ENCODE measurements around the gene KCP.

Gene KCP

DNA sequence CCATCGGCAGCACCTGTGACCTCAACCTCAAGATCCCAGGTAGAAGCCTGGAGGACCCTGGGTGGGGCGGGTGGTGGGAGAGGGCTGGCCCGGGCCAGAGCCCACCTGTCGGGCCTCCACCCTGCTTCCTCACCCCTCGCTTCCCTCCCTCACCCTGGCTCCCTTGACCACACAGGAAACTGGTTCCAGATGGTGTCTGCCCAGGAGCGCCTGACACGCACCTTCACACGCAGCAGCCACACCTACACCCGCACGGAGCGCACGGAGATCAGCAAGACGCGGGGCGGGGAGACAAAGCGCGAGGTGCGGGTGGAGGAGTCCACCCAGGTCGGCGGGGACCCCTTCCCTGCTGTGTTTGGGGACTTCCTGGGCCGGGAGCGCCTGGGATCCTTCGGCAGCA lies 56.7 kb downstream of the KCP start:
- Histone ChIP-seq H3K9me3 (ENCODE audit: control insufficient read depth, low read length) (no peaks in the 10 kb centered on the region), H3K27me3 (ENCODE audit: control insufficient read depth, insufficient read depth, low read length, poor library complexity, severe bottlenecking) (no peaks in the 10 kb centered on the region), H3K27ac (ENCODE audit: insufficient read depth, low read depth, low read length, poor library complexity, severe bottlenecking) (no peak overlapping the region), H3K4me3 (ENCODE audit: insufficient read depth, low read depth, low read length) (no peak overlapping the region), H3K4me1 (ENCODE audit: control insufficient read depth, insufficient read depth, low read length) (no peaks in the 10 kb centered on the region), H3K36me3 (ENCODE audit: control insufficient read depth, insufficient read depth, low read length) (peaks cover 18% of the 10 kb centered on the region)
- WGBS, 2 experiments: 95 to 97% methylated on average over 23 of the region's 23 CpGs

DNA sequence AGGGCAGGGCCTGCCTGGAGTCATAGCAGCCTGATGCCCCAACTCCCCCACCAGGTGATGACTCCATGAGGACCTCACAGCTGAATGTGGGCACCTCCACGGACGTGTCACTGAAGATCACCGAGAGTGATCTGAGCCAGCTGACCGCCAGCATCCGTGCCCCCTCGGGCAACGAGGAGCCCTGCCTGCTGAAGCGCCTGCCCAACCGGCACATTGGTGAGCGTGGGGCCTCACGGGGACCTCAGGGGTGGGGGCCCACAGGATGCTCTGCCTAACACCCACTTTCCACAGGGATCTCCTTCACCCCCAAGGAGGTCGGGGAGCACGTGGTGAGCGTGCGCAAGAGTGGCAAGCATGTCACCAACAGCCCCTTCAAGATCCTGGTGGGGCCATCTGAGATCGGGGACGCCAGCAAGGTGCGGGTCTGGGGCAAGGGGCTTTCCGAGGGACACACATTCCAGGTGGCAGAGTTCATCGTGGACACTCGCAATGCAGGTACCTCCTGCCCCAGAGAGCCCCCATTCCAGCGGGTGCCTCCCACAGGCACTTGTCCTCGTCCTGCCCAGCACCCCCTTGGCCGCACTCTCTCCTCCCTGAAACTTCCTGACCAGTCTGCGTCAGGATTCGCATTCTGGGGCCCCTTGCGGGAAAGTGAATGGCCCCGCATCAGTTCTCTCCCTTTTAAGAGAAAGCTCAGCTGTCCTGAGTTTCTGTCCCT lies 57.8 kb downstream of the KCP start:
- whole genome bisulfite sequencing, 2 experiments: 96% methylated on average over 28 of the region's 28 CpGs
- Histone ChIP-seq H3K27ac (ENCODE audit: insufficient read depth, low read depth, low read length, poor library complexity, severe bottlenecking) (no peak overlapping the region), H3K4me3 (ENCODE audit: insufficient read depth, low read depth, low read length) (no peak overlapping the region), H3K4me1 (ENCODE audit: control insufficient read depth, insufficient read depth, low read length) (no peaks in the 10 kb centered on the region), H3K9me3 (ENCODE audit: control insufficient read depth, low read length) (no peaks in the 10 kb centered on the region), H3K27me3 (ENCODE audit: control insufficient read depth, insufficient read depth, low read length, poor library complexity, severe bottlenecking) (no peaks in the 10 kb centered on the region), H3K36me3 (ENCODE audit: control insufficient read depth, insufficient read depth, low read length) (peaks cover 18% of the 10 kb centered on the region)

DNA sequence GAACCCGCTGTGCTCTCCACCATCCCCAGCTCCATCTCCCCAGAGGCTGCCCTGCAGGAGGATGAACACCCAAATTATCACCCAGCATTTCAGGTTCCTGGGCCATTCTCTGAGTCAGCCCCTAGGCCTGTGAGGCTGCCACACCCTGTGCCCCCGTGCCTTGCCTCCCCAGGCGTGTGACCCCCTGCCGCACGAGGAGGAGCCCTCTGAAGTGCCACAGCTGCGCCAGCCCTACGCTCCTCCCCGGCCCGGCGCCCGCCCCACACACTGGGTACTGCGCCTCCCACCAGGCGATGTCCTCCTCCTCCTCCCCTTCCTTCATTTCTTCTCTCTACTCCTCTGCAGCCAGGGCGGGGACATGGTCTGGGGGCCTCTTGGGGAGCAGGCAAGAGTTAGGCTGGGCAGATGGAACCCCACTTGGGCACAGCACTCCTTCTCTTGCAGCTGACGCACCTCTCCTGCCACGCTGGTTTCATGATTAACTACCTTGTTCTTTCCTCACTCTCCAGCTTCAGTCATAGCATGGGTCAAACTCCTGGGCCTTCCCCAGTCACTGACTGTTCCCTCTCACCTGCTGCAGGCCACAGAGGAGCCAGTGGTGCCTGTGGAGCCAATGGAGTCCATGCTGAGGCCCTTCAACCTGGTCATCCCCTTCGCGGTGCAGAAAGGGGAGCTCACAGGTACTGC lies 60.6 kb downstream of the KCP start:
- Histone ChIP-seq H3K9me3 (ENCODE audit: control insufficient read depth, low read length) (no peaks in the 10 kb centered on the region), H3K27ac (ENCODE audit: insufficient read depth, low read depth, low read length, poor library complexity, severe bottlenecking) (no peak overlapping the region), H3K4me1 (ENCODE audit: control insufficient read depth, insufficient read depth, low read length) (no peaks in the 10 kb centered on the region), H3K4me3 (ENCODE audit: insufficient read depth, low read depth, low read length) (no peak overlapping the region), H3K36me3 (ENCODE audit: control insufficient read depth, insufficient read depth, low read length) (peaks cover 18% of the 10 kb centered on the region), H3K27me3 (ENCODE audit: control insufficient read depth, insufficient read depth, low read length, poor library complexity, severe bottlenecking) (no peaks in the 10 kb centered on the region)
- 92 to 97% methylated on average over 18 of the region's 18 CpGs for whole genome bisulfite sequencing, 2 experiments

DNA sequence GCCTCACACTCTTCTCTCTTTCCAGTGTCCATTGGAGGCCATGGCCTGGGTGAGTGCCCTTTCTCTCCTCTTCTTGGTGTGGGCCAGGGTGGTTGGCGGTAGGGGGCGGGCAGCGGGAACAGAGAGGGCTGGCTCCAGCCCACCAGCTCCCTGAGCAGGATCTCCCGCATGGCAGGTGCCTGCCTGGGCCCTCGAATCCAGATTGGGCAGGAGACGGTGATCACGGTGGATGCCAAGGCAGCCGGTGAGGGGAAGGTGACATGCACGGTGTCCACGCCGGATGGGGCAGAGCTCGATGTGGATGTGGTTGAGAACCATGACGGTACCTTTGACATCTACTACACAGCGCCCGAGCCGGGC lies 61.4 kb downstream of the KCP start:
- Histone ChIP-seq H3K27ac (ENCODE audit: insufficient read depth, low read depth, low read length, poor library complexity, severe bottlenecking) (no peak overlapping the region), H3K36me3 (ENCODE audit: control insufficient read depth, insufficient read depth, low read length) (peaks cover 13% of the 10 kb centered on the region), H3K27me3 (ENCODE audit: control insufficient read depth, insufficient read depth, low read length, poor library complexity, severe bottlenecking) (no peaks in the 10 kb centered on the region), H3K4me1 (ENCODE audit: control insufficient read depth, insufficient read depth, low read length) (no peaks in the 10 kb centered on the region), H3K9me3 (ENCODE audit: control insufficient read depth, low read length) (no peaks in the 10 kb centered on the region), H3K4me3 (ENCODE audit: insufficient read depth, low read depth, low read length) (no peak overlapping the region)
- WGBS, 2 experiments: 96 to 97% methylated on average over 16 of the region's 16 CpGs

DNA sequence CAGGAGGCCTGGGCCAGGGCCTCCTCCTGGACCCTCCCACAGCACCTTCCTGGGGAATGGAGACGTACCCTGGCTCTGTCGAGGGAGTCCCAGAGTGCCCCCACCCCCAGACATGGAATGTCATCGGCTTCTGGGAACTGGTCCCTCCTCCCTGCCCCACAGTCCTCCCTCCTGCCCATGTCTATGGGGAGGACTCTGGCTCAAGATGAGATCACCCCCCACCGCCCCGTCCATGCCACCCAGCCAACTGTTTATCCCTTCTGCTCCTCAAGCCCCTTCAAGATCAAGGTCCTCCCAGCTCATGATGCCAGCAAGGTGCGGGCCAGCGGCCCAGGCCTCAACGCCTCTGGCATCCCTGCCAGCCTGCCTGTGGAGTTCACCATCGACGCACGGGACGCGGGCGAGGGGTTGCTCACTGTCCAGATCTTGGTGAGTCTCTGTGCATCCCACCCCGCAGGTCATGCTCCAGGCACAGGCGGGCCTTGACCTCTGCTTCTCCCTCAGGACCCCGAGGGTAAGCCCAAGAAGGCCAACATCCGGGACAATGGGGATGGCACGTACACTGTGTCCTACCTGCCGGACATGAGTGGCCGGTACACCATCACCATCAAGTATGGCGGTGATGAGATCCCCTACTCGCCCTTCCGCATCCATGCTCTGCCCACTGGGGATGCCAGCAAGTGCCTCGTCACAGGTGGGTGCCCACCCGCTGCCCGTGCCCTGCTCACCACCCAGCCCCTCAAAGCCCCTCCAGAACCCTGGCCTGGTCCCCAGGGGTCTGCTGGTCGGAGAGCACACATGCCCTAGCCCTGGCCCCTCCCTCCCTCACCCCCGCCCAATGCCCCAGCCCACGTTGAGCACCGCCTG lies 62.0 kb downstream of the KCP start:
- 94 to 95% methylated on average over 31 of the region's 31 CpGs for WGBS, 2 experiments
- H3K36me3 ChIP-seq (ENCODE audit: control insufficient read depth, insufficient read depth, low read length): peaks cover 10% of the 10 kb centered on the region
- no peaks in the 10 kb centered on the region for H3K27me3 ChIP-seq (ENCODE audit: control insufficient read depth, insufficient read depth, low read length, poor library complexity, severe bottlenecking)
- no peaks in the 10 kb centered on the region for H3K9me3 ChIP-seq (ENCODE audit: control insufficient read depth, low read length)
- no peaks in the 10 kb centered on the region for H3K4me1 ChIP-seq (ENCODE audit: control insufficient read depth, insufficient read depth, low read length)
- H3K4me3 ChIP-seq (ENCODE audit: insufficient read depth, low read depth, low read length): no peak overlapping the region
- no peak overlapping the region for H3K27ac ChIP-seq (ENCODE audit: insufficient read depth, low read depth, low read length, poor library complexity, severe bottlenecking)

DNA sequence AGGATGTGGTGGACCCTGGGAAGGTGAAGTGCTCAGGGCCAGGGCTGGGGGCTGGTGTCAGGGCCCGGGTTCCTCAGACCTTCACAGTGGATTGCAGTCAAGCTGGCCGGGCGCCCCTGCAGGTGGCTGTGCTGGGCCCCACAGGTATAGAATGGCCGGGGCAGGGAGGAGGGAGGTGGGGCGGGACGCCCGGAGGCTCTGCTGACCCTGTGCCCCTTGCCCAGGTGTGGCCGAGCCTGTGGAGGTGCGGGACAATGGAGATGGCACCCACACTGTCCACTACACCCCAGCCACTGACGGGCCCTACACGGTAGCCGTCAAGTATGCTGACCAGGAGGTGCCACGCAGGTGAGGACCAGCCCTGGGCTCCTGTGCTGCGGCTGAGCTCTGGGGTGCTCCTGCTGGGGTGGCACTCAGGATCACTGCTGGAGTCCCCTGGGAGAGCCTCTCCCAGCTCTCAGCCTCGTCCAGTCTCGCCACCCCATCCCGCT lies 62.7 kb downstream of the KCP start:
- Histone ChIP-seq H3K27ac (ENCODE audit: insufficient read depth, low read depth, low read length, poor library complexity, severe bottlenecking) (no peak overlapping the region), H3K9me3 (ENCODE audit: control insufficient read depth, low read length) (no peaks in the 10 kb centered on the region), H3K27me3 (ENCODE audit: control insufficient read depth, insufficient read depth, low read length, poor library complexity, severe bottlenecking) (no peaks in the 10 kb centered on the region), H3K4me3 (ENCODE audit: insufficient read depth, low read depth, low read length) (no peak overlapping the region), H3K4me1 (ENCODE audit: control insufficient read depth, insufficient read depth, low read length) (no peaks in the 10 kb centered on the region), H3K36me3 (ENCODE audit: control insufficient read depth, insufficient read depth, low read length) (peaks cover 8% of the 10 kb centered on the region)
- WGBS, 2 experiments: 93 to 98% methylated on average over 17 of the region's 17 CpGs

DNA sequence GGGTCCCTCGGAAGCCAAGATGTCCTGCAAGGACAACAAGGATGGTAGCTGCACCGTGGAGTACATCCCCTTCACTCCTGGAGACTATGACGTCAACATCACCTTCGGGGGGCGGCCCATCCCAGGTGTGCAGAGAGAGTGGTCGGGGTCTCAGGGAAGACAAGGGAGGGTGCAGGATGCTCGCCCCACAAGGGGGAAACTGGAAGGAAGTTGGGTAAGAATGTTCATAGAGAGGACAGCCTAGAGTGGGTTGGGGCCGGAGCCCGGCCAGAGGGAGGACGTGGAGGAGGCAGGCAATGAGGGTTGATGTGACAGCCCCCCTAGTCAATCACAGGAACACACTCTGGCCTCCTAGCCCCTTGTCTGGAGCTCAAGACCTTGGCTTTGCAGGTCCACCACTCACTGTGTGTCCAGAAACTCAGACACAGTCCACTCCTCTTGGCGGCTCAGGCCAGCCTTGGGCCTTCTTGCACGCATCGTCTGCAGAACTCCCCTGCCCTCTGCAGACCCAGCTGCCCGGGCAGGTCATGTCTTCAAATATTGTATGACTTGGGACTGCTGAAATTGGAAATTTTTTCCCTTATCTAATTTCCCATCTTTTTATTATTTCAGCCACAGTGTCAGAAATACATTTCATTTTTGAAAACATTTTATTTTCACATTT lies 63.6 kb downstream of the KCP start:
- H3K27ac ChIP-seq (ENCODE audit: insufficient read depth, low read depth, low read length, poor library complexity, severe bottlenecking): no peak overlapping the region
- H3K4me1 ChIP-seq (ENCODE audit: control insufficient read depth, insufficient read depth, low read length): no peaks in the 10 kb centered on the region
- no peak overlapping the region for H3K4me3 ChIP-seq (ENCODE audit: insufficient read depth, low read depth, low read length)
- 93 to 96% methylated on average over 14 of the region's 14 CpGs for WGBS, 2 experiments
- H3K9me3 ChIP-seq (ENCODE audit: control insufficient read depth, low read length): no peaks in the 10 kb centered on the region
- H3K36me3 ChIP-seq (ENCODE audit: control insufficient read depth, insufficient read depth, low read length): no peaks in the 10 kb centered on the region
- H3K27me3 ChIP-seq (ENCODE audit: control insufficient read depth, insufficient read depth, low read length, poor library complexity, severe bottlenecking): no peaks in the 10 kb centered on the region

DNA sequence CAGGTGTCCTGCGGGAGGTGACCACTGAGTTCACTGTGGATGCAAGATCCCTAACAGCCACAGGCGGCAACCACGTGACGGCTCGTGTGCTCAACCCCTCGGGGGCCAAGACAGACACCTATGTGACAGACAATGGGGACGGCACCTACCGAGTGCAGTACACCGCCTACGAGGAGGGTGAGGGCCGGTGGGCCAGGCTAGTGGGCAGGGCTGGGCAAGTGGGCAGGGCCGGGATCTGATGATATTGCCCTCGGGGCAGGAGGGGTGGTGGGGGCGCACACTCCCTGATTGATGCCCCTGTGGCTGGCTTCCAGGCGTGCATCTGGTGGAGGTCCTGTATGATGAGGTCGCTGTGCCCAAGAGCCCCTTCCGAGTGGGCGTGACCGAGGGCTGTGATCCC lies 64.5 kb downstream of the KCP start:
- no peak overlapping the region for H3K4me3 ChIP-seq (ENCODE audit: insufficient read depth, low read depth, low read length)
- no peaks in the 10 kb centered on the region for H3K4me1 ChIP-seq (ENCODE audit: control insufficient read depth, insufficient read depth, low read length)
- no peaks in the 10 kb centered on the region for H3K27me3 ChIP-seq (ENCODE audit: control insufficient read depth, insufficient read depth, low read length, poor library complexity, severe bottlenecking)
- no peak overlapping the region for H3K27ac ChIP-seq (ENCODE audit: insufficient read depth, low read depth, low read length, poor library complexity, severe bottlenecking)
- H3K9me3 ChIP-seq (ENCODE audit: control insufficient read depth, low read length): no peaks in the 10 kb centered on the region
- H3K36me3 ChIP-seq (ENCODE audit: control insufficient read depth, insufficient read depth, low read length): peaks cover 4% of the 10 kb centered on the region
- 92% methylated on average over 19 of the region's 19 CpGs for WGBS, 2 experiments

DNA sequence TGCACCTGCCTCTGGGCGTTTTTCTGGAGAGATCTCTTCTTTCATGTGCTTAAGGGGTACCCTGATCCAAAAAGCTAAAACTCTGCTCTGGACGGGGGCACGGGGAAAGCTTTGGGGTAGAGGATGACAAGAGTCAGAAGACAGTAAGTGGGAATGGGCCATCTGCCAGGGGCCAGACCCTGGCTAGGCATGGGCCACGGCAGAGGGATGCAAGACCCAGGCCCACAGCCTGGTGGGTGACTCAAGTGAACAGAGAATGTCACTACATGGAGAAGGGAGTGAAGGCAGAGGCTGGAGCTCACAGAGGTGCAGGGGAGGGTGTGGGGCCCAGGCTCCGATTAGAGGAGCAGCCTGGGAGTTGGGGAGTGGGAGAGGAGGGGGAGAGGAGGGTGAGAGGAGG lies 65.0 kb downstream of the KCP start:
- no peak overlapping the region for H3K27ac ChIP-seq (ENCODE audit: insufficient read depth, low read depth, low read length, poor library complexity, severe bottlenecking)
- H3K27me3 ChIP-seq (ENCODE audit: control insufficient read depth, insufficient read depth, low read length, poor library complexity, severe bottlenecking): no peaks in the 10 kb centered on the region
- no peaks in the 10 kb centered on the region for H3K9me3 ChIP-seq (ENCODE audit: control insufficient read depth, low read length)
- peaks cover 6% of the 10 kb centered on the region for H3K36me3 ChIP-seq (ENCODE audit: control insufficient read depth, insufficient read depth, low read length)
- 91 to 93% methylated on average over 5 of the region's 5 CpGs for WGBS, 2 experiments
- no peak overlapping the region for H3K4me3 ChIP-seq (ENCODE audit: insufficient read depth, low read depth, low read length)
- no peaks in the 10 kb centered on the region for H3K4me1 ChIP-seq (ENCODE audit: control insufficient read depth, insufficient read depth, low read length)

Measured in ectodermal cell (in vitro differentiated cells).